GM12878 (cell line): ENCODE measurements around the gene PPARA.

Experiments used
- CTCF ChIP-seq, 3 experiments: IDR thresholded peaks in 2 of 3; conservative IDR thresholded peaks in 1 of 3; 2 replicates each; pipeline ENCODE4 v1.5.1; 2011; ENCODE audit warnings: low read depth in 3 of 3, low read length in 3 of 3, mild to moderate bottlenecking in 3 of 3, control low read depth in 2 of 3, moderate library complexity in 2 of 3, inconsistent platforms in 1 of 3, mixed read lengths in 1 of 3; ENCODE audit not compliant: control insufficient read depth in 2 of 3, insufficient read depth in 1 of 3; ENCODE audit errors: extremely low read depth in 1 of 3
- EZH2 ChIP-seq: IDR thresholded peaks from 2 replicates; pipeline ENCODE4 v1.6.1; 2012; ENCODE audit warnings: low read depth, mild to moderate bottlenecking, control low read depth, inconsistent platforms, low read length, borderline replicate concordance; ENCODE audit not compliant: control insufficient read depth
- MYC ChIP-seq: IDR thresholded peaks from 2 replicates; pipeline ENCODE4 v1.6.1; 2011; ENCODE audit warnings: mild to moderate bottlenecking, low read length, moderate library complexity, inconsistent platforms; ENCODE audit not compliant: insufficient read depth, insufficient replicate concordance, insufficient read length, severe bottlenecking
- ZNF217 ChIP-seq: fragments of 450-650 bp; IDR thresholded peaks from 2 replicates; pipeline ENCODE4 v1.6.1; 2017; ENCODE audit warnings: antibody characterized with exemption, mild to moderate bottlenecking

GRCh38 chr22:46224898-46225290, 74.6 kb downstream of the PPARA start:
- TF ChIP-seq EZH2 (no peak), MYC (no peak), CTCF (IDR thresholded peaks at IDR 0.05 in 2 of 3, conservative IDR thresholded peaks at IDR 0.05 in 1 of 3; ENCODE audit: control insufficient read depth in 2 of 3, extremely low read depth in 1 of 3, insufficient read depth in 1 of 3, low read depth in 3 of 3, low read length in 3 of 3) (no peak), ZNF217 (no peak)
